ENCODE results near the gene POSTN.
"Not testable (repeated sequence)": the region's sequence is repeated elsewhere in the genome, so short reads cannot be mapped to it uniquely, and the experiment has no call there.

The POSTN gene

DNA sequence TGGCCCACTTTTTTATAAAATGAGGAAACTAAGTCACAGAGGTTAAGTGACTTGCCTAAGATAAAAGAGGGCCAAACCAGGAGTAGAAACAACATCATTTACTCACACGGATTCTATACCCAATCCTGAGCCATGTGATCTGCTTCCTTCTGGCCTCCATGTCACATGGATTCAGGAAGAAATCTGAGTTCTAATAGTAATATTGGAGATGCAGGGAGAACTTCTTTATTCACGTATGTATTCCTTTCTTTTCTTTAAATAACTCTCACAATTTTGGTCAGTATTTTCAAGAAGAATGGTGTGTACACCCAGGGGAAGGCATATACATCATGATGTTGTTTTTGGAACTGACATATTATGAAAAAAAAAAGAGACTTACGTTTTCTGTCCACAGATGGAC lies 1.8 kb downstream of the POSTN start:
- no peak for DNase-seq

DNA sequence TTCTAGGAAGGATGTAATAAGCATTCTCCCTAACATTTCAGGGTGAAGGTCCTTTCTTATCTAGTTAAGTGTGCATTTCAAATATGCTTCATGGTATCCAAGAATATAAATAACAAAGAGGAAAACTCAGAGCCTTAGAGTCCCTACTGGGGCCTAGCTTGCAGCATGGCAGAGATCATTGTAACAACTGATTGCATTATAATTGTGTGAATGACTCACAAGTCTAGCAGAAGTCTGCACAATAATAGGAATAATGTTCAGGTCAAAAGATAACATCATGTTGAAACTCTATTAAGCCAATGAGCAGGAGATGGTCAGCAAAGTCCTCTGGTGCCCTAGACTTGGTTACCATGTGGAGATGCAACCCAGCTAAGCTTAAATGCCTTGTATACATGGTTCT lies 3.4 kb downstream of the POSTN start:
- no peak for DNase-seq

DNA sequence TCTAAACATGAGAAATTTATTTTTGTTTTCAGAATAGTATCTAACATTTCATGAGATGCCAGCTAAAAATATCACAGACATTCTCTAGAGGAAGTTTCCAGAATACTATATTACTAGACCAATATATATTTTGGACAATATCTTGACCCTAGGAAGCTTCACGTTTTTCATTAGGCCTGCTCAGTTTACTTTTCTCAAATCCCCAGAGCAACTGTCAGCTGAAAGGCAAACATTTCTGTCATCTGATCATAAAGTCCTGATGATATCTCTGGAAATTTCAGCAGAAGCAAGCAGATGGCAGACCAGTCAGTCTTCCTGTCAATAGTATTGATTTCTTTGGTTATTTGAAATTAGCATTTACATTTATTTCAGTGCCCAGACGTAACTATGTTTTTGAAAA lies 4.0 kb downstream of the POSTN start:
- DNase-seq = no peak

DNA sequence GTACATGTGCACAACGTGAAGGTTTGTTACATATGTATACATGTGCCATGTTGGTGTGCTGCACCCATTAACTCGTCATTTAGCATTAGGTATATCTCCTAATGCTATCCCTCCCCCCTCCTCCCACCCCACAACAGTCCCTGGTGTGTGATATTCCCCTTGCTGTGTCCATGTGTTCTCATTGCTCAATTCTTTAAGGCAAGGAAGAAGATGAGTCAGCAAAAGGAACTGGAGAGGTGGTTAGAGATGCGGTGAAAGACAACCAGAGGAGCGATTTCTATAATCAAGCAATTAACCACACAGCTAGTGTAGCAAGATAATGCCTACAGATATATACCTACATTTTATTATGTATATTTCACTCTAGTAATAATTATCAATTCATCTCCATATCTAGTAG lies 9.2 kb downstream of the POSTN start:
- not testable (repeated sequence) for DNase-seq

DNA sequence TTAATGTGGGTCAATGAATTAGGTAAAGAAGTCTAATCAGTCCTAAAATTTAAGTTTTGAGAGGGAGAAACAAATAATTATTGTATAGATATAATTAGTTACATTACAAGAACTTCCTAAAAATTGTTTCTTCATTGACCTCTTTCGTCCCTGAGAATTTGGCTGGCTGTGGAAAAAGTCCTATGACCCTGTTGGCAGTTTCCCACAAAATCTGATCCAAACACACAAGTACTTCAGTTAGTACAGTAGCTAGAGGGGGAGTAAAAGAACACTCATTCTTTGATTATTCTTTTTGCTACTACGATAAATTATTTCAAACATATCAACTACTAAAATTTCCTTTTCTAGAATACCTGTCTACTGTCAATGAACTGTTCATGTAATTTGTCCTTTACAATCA lies 11.3 kb downstream of the POSTN start:
- no peak for DNase-seq

DNA sequence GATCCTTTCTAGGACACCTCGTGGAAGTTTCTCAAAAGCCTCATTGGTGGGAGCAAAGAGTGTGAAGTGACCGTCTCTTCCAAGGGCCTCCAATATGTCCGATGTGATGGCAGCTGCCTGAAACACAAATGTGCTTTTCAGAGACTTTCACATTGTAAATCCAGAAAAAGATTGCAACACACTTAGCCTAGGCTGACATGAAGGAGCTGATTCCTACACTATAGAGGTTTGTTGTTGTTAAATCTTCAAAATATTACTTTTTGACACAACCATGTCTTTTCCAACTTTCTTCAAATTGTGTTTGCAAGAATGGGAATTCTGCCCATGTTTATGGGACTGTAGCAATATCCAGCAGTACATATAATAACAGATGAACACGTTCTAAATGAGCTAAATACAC lies 12.4 kb downstream of the POSTN start:
- DNase-seq = no peak

DNA sequence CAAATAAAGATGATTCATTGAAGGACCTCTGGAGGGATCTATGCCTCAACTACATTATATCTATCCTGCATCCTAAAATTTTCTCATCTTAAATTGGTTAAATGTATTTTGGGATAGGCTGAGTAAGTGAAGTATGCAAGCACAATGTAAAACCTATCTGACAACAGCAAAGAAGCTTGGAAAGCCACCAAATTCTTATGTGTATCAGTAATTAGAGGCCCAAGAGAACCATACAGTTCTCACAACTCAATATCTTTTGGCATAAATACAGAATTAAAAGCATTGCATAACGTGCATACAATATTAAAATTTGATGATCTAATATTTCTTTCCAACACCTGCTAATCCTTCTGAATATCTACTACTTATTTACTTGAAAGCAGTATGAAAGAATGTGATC lies 13.0 kb downstream of the POSTN start:
- DNase-seq = no peak

DNA sequence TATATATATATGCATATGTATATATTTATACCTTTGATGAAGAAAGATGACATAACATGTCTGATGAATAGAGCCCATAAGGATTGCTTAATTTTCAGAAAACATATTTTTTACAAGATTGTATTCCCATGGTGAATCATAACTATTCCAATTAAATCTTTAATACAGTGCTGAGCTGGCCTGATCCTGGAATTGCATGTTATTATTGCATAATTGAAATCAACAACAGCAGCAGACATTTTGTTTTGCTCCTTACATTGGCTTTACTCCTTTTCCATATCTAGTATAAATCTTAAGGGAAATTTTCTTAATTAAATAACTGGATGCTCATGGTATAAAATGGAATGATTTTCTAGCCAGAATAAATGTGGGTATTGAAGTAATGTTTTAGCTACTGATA lies 22.0 kb downstream of the POSTN start:
- no peak for DNase-seq

DNA sequence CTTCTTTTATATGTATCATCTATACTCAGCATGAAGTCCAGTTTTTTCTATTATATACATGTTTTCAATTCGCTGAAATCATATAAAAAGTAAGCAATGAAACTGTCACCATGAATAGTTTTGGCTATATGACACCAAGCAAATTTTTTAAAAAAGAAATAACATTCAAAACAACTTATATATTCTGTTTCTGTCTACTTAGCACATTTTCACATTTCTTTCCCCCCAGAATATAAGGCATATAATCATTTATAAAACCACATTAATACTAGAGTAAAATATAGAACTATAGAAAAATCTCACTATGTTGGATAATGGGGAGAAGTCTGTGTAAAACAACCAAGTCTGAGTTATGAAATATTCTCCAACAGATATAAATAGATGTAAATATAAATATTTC lies 33.1 kb downstream of the POSTN start:
- no peak for DNase-seq

DNA sequence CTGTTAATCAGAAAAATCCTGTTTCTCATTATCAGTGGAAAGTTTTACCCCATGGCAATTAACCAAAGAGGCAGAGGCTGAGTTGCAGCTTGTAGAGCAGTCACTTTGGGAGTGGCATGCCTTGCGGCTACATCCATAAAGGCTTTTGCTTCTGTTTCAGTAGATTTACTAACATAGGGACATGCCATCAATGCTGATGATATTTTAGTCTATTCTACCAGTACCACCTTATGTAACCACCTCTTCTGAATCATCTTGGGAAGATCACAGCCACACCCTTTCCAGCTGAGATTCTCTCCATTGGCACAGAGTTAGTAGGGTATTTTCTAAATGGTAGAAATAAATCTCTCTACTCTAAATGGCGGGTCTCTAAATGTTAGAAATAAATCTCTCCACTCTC lies 37.5 kb downstream of the POSTN start:
- no peak for DNase-seq

DNA sequence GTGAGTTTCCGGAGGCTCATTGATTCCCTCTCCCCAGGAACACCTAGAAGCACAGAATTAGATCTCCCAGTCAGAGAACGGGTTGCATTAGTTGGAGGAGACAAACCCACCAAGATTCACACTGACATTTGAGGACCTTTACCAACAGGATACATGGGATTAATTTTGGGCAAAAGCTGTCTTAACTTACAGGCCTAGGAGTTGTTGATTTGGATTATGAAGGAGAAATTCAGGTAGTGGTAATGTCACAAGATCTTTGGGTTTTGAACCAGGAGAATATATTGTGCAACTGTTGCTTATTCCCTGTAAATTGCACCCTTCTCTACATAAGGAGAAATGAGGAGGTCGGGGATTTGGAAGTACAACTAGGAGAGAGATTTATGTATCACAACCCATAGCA lies 38.0 kb downstream of the POSTN start:
- no peak for DNase-seq

DNA sequence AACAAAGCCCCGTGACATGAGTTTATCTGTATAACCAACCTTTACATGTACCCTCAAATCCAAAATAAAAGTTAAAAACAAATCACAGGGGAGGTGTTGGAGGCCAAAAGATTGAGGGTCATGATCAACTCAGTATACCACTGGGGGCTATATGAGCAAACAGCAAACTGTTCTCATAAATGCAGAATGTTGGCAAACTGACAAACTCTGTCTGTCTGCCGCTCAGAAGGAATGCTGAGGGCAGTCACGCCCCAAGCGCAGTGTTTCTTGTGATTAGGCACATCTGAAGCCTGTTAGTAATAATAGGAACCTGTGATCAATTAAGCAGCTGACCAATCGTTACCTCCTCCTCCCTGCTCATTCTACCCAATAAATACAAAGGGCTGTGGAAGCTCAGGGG lies 39.8 kb downstream of the POSTN start:
- not testable (repeated sequence) for DNase-seq

DNA sequence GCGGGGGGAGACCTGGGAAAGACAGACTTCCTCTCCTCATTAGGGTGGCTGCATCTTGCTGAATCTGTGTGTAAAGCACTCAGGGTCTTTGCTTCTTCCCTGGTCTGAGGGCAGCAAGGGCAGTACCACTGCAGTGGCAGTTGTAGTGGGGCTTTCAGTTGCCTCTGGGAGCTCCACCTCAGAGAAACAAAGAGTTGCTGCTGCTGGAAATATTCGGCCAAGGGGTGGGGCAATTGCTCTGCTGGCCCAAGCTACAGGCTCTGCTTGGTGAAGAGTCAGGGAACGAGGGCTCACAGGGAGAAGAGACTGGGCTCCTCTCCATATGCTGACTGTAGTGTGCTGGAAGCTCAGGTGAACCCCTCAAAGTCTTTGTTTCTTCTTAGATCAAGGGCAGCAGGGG lies 52.5 kb downstream of the POSTN start:
- no peak for DNase-seq

DNA sequence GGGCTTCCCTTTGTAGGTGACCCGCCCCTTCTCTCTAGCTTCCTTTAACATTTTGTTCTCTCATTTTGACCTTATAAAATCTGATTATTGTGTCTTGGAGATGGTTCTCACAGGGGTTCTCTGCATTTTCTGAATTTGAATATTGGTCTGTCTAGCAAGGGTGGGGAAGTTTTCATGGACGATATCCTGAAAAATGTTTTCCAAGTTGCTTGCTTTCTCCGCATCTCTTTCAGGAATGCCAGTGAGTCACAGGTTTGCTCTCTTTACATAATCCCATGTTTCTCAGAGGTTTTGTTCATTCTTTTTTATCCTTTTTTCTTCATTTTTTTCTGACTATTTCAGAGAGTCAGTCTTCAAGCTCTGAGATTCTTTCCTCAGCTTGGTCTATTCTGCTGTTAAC lies 53.6 kb downstream of the POSTN start:
- DNase-seq = no peak

DNA sequence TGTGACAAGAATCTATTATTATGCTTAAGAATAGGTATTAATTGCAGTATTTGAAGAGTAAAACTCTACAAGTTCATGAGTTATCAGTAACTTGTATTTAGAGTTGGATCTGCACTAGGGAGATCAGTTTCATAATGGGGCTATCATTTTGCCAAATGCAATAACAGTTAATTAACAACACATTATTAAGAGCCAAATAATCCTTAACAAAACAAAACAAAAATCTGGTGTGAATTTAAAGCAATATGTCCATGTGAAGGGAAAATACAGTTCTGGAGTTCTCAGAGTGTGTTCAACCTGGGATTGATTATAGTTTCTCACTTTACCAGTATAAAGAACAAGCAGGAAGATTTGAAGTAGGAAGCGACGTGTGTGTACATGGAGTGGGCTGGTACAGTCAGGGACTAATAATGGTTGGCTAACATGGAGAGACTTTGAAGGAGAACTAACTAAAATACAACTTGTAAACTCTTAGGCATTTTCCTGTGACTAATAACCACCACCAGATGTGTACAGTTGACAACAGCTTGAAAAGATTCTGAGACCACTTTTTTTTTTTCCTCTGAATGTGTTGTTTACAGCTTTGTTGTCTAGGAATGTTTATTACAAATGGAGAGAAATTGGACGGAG lies 58.5 kb downstream of the POSTN start:
- no peak for DNase-seq

DNA sequence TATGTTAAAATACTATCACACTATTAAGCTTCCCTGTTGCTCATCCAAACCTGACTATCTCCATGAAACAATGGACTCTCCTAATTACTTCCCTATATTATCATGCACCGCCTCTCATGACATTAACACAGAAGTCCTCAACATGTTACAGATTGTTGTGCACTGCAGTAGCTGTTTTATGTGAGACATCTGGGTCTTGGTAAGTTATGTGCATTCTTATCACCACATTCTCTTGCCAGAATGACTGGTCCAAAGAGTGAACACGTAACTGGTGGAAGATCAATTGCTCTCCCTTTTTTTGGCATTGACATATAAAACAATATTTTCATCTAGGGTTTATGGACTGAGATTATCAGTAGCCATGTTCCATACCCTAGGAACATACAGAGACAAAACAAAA lies 59.4 kb downstream of the POSTN start:
- no peak for DNase-seq

DNA sequence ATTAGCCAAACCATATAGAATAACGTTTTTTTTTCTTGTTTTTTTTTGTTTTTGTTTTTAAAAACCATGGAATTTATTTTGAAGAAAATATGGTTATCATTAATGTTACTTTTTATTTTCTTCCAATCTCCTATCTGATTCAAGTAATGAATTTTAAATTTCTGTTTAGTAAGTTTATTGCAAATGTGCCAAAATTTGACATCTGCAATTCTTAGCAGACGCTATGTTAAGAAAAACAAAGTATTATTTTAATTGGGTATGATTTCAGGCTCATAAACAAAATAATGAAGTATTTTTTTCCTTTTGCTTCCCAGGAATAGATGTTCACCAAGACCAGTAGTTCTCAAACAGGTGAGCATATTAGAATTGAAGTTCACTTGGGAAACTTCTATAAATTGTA lies 63.1 kb downstream of the POSTN start:
- DNase-seq = no peak

DNA sequence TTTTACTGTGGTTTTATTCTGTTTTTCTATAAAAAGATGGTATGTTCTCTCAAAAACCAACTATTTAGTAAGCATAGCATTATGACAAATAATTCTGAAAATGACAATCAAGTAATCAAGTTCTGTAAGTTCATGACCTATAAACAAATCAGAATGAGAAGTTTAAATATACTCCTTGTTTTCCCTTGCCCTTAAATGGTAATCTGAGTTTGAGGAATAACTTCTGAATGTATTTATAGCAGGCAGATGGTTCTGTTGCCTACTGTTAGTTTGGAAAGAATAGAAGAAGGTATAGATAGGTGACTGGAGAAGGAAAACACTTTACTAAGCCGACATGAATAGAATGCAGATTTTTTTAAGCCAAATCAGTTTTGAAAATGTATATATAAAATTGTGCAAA lies 63.9 kb downstream of the POSTN start:
- no peak for DNase-seq

DNA sequence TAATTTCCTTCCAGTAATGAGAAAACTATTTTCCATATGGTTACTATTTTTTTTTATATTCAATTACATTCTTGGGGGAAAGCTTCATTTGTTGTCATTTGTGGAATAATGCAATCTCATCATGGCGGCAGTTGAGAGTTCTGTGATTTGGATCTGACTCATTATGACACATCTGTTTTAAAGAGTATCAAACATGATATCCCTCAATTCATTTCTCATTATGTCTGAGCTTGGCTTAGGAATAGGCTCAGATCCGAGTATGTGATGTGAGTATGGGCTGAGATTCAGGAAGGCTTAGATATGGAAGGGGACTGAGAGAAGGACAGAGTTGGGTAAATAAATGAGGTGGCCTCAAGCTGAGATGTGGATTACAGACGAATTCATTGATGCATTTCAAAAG lies 64.4 kb downstream of the POSTN start:
- no peak for DNase-seq

DNA sequence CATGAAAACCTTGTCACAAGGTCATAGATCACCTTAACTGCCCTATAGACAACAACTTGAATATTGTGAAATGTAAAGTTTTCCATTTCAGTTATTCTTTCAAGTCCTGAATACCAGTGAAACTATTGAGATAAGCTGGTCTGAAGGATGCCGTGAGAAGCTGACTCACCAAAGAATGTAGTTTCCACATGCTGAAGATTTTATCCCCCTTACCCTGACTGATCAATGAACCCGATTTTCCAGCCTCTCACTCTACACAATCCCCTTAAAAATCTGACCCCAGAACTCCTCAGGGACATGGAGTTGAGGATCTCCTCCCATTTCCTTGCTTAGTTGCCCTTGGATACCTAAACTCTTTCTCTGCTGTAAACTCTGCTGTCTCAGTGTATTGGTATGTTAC lies 67.5 kb downstream of the POSTN start:
- no peak for DNase-seq

DNA sequence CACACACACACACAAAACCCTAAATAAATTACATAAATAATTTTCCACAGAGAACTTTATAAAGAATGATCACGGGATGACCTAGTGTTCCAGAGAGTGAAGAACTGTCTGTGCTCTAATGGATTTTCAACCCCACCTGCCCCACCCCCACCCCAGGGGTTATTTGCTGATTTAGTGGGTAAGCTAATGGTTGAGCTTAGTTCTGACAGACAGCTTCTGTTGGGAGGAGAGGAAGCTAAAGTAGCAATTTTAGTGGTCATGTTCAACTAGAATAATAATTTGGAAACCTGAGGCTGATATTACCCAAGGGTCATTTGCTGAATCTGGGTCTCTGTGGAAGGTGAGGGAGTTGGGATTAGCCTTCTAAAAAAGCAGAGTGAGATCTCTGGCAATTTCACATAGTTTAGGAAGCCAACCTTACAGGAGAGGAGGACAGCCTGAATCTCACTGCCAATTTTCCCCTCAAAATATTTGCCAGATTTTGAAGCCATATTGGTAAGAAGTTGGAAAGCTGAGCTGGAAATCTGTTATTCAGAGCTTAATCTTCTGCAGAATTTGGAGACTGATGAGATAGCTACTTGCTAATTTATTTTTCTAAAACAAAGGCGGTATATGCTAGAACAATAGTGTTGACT lies 68.7 kb downstream of the POSTN start:
- no peak for DNase-seq

DNA sequence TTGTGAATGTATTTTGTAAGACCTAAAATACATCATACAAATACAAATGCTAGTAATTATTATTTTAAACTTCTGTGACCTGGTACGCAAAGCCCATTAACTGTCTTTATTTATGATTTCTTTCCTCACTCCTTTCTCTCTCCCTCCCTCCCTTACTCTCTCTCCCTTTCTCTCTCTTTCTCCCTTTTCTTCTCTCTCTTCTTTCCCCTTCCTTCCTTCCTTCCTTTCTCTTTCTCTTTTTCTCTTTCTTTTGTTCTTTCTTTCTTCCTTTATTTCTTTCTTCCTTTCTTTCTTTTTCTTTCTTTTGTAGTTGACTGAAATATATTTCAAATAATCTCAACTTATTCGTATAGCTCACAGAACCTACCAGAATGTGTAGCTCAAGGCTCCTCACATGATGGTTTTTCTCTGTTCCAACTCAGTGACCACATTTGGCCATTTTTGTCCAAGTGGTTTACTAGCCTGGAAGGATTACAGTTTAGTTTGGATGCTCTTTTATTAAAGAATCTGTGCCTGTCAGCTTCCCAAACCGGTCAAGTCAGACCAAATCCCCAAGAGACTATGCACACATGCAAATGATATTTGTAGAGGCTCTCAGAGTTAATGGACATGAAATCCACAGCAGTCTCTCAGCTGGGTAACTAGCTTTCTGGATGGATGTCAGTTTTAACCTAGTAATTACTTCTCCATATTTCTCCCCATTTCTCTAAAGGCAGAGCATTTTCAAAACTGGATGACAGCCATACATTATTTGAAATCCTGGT lies 71.7 kb downstream of the POSTN start:
- peak in 1 of 2 experiments; percentile 28 for DNase-seq

DNA sequence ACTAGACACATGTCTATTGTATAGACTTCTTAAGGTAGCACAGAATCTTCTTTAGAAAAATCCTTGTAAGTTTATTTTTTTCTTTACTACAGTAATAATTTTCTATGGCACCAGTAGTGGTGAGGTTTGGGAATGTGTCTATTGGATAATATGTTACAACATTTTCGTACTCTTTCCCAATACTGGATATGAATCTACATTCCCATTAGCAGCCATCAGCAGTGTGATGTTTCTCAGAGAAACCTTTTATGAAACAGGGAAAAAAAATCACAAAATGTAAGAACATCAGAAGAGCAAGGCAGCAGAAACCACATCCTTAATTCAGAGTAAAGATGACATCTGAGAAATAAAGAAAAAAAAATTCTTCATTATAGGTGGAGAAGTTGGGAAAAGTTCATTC lies 83.3 kb downstream of the POSTN start:
- DNase-seq = no peak
